ENCODE results near the gene BIRC7.

- TF ChIP-seq, protein P1, sequence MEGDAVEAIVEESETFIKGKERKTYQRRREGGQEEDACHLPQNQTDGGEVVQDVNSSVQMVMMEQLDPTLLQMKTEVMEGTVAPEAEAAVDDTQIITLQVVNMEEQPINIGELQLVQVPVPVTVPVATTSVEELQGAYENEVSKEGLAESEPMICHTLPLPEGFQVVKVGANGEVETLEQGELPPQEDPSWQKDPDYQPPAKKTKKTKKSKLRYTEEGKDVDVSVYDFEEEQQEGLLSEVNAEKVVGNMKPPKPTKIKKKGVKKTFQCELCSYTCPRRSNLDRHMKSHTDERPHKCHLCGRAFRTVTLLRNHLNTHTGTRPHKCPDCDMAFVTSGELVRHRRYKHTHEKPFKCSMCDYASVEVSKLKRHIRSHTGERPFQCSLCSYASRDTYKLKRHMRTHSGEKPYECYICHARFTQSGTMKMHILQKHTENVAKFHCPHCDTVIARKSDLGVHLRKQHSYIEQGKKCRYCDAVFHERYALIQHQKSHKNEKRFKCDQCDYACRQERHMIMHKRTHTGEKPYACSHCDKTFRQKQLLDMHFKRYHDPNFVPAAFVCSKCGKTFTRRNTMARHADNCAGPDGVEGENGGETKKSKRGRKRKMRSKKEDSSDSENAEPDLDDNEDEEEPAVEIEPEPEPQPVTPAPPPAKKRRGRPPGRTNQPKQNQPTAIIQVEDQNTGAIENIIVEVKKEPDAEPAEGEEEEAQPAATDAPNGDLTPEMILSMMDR (IDR thresholded peaks at IDR 0.05) = no peak
- no peak for TF ChIP-seq POLR2AphosphoS5 (IDR thresholded peaks at IDR 0.05)
- no peak for TF ChIP-seq POLR2A (IDR thresholded peaks at IDR 0.05)
- no peak for TF ChIP-seq EP300 (IDR thresholded peaks at IDR 0.05)
These were observed 3.3 kb upstream of the BIRC7 start for GRCh38 chr20:63232235-63233060.
